HUDEP-2 (cell line): ENCODE measurements around the gene CPAMD8.
A peak's percentile ranks its signal among the peaks of the same experiment; 100 is the strongest.

Experiments used
- DNase-seq, 76 experiments: peaks; one replicate each; lab custom pipeline; 2025; ENCODE audit not compliant: unreplicated experiment in 76 of 76; lab: John Stamatoyannopoulos, UW

The CPAMD8 gene

GRCh38 chr19:16896146-16897028, 130.2 kb downstream of the CPAMD8 start:
- peak in 17 of 76 experiments; percentile 12 to 74 (median 43) for DNase-seq

GRCh38 chr19:16895467-16896145, 131.0 kb downstream of the CPAMD8 start:
- DNase-seq = peak in 14 of 76 experiments; percentile 12 to 74 (median 45)

DNA sequence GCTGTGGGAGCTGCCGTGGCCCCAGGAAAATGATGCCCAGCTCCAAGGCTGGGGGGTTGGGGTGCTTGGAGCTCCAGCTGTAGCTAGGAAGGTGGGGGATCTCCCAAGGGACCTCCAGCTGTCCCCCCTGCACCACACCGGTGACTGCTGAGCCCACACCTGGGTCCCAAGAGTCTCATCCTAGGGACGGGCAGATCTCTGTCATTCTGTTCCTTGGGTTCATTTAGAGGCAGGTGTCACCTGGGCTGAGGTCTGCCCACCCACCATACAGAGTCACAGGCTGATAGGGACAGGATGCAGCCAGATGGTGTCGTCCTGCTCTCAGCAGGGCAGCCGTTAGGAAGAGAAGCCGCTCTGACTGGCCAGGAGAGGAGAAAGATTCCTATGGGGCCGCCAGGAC, 132.5 kb downstream of the CPAMD8 start:
- no peak for DNase-seq

- no peak for DNase-seq
These were observed 133.0 kb downstream of the CPAMD8 start for GRCh38 chr19:16893686-16893989.

DNA sequence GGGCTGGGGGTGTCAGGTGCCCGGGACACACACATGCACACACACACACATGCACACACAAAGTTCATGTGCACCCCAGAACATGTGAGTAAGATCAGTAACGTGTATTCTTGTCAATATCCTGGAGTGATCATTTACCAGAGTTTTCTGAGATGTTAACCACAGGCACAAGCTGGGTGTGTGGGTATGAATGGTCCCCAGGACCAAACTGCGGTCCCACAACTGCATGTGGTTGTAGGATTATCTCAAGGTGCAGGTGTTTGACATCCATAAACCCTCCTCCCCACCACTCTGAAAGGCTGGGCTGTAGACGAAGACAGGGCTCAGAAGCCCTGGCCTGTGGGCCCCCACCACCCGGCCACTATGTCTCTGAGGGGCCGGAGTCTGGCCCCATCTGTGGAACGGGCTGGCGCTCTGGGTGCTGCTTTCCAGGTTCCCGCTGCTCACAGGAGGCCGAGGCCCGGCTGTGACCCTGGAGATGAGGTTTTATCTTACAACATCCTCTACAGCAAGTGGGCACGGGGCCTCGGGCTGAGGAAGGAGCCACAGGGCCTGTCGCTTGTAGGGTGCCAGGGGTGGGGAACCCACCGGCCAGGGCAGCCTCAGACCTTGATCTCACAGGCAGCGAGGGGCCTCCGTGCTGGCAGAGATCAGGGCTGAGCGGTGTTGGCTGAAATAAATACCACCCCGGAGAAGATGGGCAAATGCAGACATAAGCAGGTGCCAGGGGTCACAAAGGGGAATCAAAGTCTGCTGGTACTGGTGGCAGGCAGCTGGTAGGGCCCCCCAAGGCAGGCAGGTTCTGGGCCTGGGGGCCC, 133.5 kb downstream of the CPAMD8 start:
- DNase-seq = peak in 1 of 76 experiments; percentile 5

GRCh38 chr19:16892436-16892835, 134.2 kb downstream of the CPAMD8 start:
- DNase-seq = no peak

DNA sequence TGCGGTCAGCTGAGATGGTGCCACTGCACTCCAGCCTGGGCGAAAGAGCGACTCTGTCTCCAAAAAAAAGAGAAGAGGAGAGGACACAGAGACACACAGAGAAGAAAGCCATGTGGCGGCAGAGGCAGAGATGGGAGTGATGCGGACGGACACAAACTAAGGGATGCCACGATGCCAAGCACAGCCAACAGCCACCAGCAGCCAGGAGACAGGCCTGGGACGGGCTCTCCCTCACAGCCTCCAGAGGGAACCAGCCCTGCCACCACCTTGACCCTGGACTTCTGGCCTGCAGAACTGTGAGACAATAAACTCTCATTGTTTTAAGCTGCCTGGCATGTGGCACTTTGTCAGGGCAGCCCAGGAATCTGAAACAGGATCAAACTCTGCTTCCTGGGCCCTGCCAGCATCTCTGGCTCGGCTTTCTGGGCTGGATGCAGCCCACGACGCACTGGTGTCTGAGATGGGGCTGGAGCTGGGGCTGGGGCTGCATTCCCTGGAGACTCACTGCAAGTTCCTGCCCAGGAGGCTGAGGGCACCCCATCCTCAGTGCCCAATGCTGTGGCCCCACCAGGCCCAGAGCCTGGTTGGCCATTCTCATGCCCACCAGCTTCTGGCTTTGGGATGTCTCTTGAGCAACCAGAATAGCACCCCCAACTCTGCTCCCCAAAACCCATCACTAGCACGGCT, 134.8 kb downstream of the CPAMD8 start:
- DNase-seq = no peak

DNA sequence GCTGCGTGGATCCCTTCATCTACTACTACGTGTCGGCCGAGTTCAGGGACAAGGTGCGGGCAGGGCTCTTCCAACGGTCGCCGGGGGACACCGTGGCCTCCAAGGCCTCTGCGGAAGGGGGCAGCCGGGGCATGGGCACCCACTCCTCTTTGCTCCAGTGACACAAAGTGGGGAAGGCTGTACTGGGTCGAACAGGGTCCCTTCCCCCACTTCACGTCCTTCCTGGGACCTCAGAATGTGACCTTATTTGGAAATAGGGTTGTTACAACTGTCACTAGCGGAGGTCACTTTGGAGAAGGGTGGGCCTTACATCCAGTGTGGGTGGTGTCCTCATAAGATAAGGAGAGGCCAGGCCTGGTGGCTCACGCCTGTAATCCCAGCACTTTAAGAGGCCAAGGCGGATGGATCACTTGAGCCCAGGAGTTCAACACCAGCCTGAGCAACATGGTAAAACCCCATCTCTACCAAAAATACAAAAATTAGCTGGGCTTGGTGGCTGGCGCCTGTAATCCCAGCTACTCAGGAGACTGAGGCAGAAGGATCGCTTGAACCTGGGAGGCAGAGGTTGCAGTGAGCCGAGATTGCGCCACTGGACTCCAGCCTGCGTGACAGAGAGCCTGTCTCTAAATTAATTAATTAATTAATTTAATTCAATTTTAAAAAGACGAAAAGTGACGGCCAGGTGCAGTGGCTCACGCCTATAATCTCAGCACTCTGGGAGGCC, 136.0 kb downstream of the CPAMD8 start:
- DNase-seq = peak in 69 of 76 experiments; percentile 17 to 86 (median 62)

DNA sequence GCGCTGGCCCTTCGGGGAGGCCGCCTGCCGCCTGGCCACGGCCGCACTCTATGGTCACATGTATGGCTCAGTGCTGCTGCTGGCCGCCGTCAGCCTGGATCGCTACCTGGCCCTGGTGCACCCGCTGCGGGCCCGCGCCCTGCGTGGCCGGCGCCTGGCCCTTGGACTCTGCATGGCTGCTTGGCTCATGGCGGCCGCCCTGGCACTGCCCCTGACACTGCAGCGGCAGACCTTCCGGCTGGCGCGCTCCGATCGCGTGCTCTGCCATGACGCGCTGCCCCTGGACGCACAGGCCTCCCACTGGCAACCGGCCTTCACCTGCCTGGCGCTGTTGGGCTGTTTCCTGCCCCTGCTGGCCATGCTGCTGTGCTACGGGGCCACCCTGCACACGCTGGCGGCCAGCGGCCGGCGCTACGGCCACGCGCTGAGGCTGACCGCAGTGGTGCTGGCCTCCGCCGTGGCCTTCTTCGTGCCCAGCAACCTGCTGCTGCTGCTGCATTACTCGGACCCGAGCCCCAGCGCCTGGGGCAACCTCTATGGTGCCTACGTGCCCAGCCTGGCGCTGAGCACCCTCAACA, 136.6 kb downstream of the CPAMD8 start:
- DNase-seq = no peak

DNA sequence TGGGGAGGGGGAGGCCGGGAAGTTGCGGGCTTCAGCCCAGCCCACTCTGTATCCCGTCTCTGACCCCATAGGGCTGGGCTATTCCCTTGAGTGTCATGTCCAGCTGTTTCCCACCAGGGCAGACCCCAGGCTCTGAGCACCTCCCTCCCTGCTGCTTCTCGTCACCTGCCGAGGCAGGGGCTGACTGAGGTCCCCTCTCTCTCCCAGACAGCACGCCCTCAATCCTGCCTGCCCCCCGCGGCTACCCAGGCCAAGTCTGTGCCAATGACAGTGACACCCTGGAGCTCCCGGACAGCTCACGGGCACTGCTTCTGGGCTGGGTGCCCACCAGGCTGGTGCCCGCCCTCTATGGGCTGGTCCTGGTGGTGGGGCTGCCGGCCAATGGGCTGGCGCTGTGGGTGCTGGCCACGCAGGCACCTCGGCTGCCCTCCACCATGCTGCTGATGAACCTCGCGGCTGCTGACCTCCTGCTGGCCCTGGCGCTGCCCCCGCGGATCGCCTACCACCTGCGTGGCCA, 137.2 kb downstream of the CPAMD8 start:
- DNase-seq = peak in 72 of 76 experiments; percentile 29 to 89 (median 74)

- DNase-seq = peak in 65 of 76 experiments; percentile 12 to 92 (median 70)
These were observed 137.8 kb downstream of the CPAMD8 start, which contains the start of gene F2RL3 for GRCh38 chr19:16888629-16889365. Gene F2RL3, plus strand, starts transcription at chr19:16888999. Its CDS starts 191 bp downstream, at chr19:16889190.

- DNase-seq = peak in 7 of 76 experiments; percentile 18 to 43 (median 24)
These were observed 139.0 kb downstream of the CPAMD8 start for GRCh38 chr19:16887353-16888265.

- no peak for DNase-seq
These were observed 140.2 kb downstream of the CPAMD8 start for GRCh38 chr19:16886305-16886880.

DNA sequence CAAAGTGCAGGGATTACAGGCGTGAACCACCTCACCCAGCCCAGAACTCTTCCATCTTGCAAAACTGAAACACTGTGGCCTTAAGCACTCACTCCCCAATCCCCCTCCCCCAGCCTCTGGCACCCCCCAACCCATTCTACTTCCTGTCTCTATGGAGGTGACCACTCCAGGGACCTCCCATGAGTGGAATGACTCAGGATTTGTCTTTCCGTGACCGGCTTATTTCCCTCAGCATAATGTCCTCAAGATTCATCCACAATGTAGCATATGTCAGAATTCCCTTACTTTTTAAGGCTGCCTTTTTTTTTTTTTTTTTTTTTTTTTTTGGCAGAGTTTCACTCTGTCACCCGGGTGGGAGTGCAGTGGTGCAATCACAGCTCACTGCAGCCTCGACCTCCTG, 141.4 kb downstream of the CPAMD8 start:
- no peak for DNase-seq

DNA sequence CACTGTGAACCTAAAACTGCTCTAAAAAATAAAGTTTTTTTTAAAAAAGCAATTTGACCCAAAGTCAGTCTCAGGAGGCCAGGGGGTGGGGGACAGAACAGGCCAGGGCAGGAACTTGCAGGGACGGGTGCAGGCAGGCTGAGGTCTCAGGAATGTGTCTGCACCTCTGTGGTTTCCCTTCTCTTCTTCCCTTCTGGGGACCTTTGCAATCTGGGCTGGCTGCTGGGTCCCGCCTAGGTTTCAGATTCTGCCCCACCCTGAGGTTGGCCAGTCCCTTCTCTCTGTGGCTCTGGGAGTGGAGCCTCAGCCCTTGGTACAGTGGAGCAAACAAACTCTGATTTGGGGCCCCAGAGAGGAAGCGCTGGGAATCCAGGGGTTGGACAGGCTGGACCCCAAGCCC, 143.1 kb downstream of the CPAMD8 start:
- DNase-seq = no peak

- DNase-seq = no peak
These were observed 144.5 kb downstream of the CPAMD8 start for GRCh38 chr19:16882146-16882545.

- no peak for DNase-seq
These were observed 145.6 kb downstream of the CPAMD8 start for GRCh38 chr19:16880884-16881554.
